ENCODE measurements around the gene GPR119. TPM values are rescaled to one million over a fixed set of nuclear protein-coding genes. Genes with fewer than 3 reads are reported as not detected.

Gene GPR119
- total and polyA plus RNA-seq, 4 donors: 4.3 TPM; not detected in 3

- peak overlapping the region in 1 of 2 donors; percentile 71 for H3K9ac ChIP-seq (ENCODE audit: low read depth in 1 of 2, low read length in 2 of 2)
- peaks cover 0 to 3% (median 0%) of the 10 kb centered on the region in 4 donors for H3K36me3 ChIP-seq (ENCODE audit: control insufficient read depth in 4 of 4, insufficient read depth in 3 of 4, low read depth in 1 of 4, low read length in 3 of 4)
- H3K4me3 ChIP-seq (ENCODE audit: low read depth in 1 of 3, low read length in 3 of 3): peak overlapping the region; percentile 76 to 92 (median 82)
- no peaks in the 10 kb centered on the region for H3K9me3 ChIP-seq (ENCODE audit: control insufficient read depth in 4 of 4, low read length in 3 of 4)
- no peak for DNase-seq (ENCODE audit: low spot score)
- no peak for TF ChIP-seq CTCF (IDR thresholded peaks at IDR 0.05; ENCODE audit: low read depth, low read length, missing input control)
- no peak for TF ChIP-seq GABPA (IDR thresholded peaks at IDR 0.05 in 1 of 2, conservative IDR thresholded peaks at IDR 0.05 in 1 of 2)
- TF ChIP-seq ZBTB33 (IDR thresholded peaks at IDR 0.05): no peak
- no peak for TF ChIP-seq HNF4G (IDR thresholded peaks at IDR 0.05)
- no peak for TF ChIP-seq NR2F2 (IDR thresholded peaks at IDR 0.05)
- TF ChIP-seq HNF4A (conservative IDR thresholded peaks at IDR 0.05): no peak
- WGBS: under 1% methylated on average over 13 of the region's 13 CpGs
- no peak overlapping the region for H3K27ac ChIP-seq (ENCODE audit: low read depth in 1 of 2, low read length in 2 of 2)
- H3K4me1 ChIP-seq (ENCODE audit: control insufficient read depth in 4 of 4, insufficient read depth in 4 of 4, low read length in 3 of 4): peaks cover 3 to 14% (median 8%) of the 10 kb centered on the region in 4 donors
- peaks cover 0 to 3% (median 0%) of the 10 kb centered on the region in 4 donors for H3K27me3 ChIP-seq (ENCODE audit: control insufficient read depth in 4 of 4, insufficient read depth in 4 of 4, low read length in 3 of 4)
Measured at GRCh38 chrX:130402208-130402684, 16.8 kb upstream of the GPR119 start.

GRCh38 chrX:130401415-130402207, 16.1 kb upstream of the GPR119 start, which contains the start of gene RBMX2:
Gene RBMX2, plus strand, starts transcription at chrX:130401987. Its CDS starts 46 bp downstream, at chrX:130402033.
- Histone ChIP-seq H3K9ac (ENCODE audit: low read depth in 1 of 2, low read length in 2 of 2) (peak within 1 kb of the TSS; percentile 37 to 89), H3K9me3 (ENCODE audit: control insufficient read depth in 4 of 4, low read length in 3 of 4) (no peaks in the 10 kb centered on the region), H3K27ac (ENCODE audit: low read depth in 1 of 2, low read length in 2 of 2) (peak within 1 kb of the TSS; percentile 36 to 73), H3K4me1 (ENCODE audit: control insufficient read depth in 4 of 4, insufficient read depth in 4 of 4, low read length in 3 of 4) (peaks cover 3 to 14% (median 8%) of the 10 kb centered on the region in 4 donors), H3K4me3 (ENCODE audit: low read depth in 1 of 3, low read length in 3 of 3) (peak within 1 kb of the TSS; percentile 76 to 92 (median 82)), H3K36me3 (ENCODE audit: control insufficient read depth in 4 of 4, insufficient read depth in 3 of 4, low read depth in 1 of 4, low read length in 3 of 4) (peaks cover 0 to 3% (median 0%) of the 10 kb centered on the region in 4 donors), H3K27me3 (ENCODE audit: control insufficient read depth in 4 of 4, insufficient read depth in 4 of 4, low read length in 3 of 4) (peaks cover 0 to 3% (median 0%) of the 10 kb centered on the region in 4 donors)
- under 1% methylated on average over 47 of the region's 47 CpGs for WGBS
- peak; percentile 62 to 89 for TF ChIP-seq HNF4A (conservative IDR thresholded peaks at IDR 0.05)
- no peak for TF ChIP-seq RAD21 (IDR thresholded peaks at IDR 0.05)
- TF ChIP-seq JUND (IDR thresholded peaks at IDR 0.05): no peak
- TF ChIP-seq HNF4G (IDR thresholded peaks at IDR 0.05): peak; percentile 71
- peak in 1 of 2 donors; percentile 6 for TF ChIP-seq RXRA (IDR thresholded peaks at IDR 0.05)
- TF ChIP-seq GABPA (IDR thresholded peaks at IDR 0.05 in 1 of 2, conservative IDR thresholded peaks at IDR 0.05 in 1 of 2): peak in 1 of 2 donors; percentile 87
- TF ChIP-seq SP1 (IDR thresholded peaks at IDR 0.05): peak; percentile 6
- no peak for TF ChIP-seq REST (IDR thresholded peaks at IDR 0.05)
- peak; percentile 71 for DNase-seq (ENCODE audit: low spot score)

Data from liver (tissue), 9 donors.